Measurements from ENCODE around the gene PPHLN1.
A peak's percentile ranks its signal among the peaks of the same experiment; 100 is the strongest.
"Not testable (repeated sequence)": the region's sequence is repeated elsewhere in the genome, so short reads cannot be mapped to it uniquely, and the experiment has no call there.

Gene PPHLN1

GRCh38 chr12:42365486-42365885 is 39.5 kb downstream of the PPHLN1 start:
- FAIRE-seq (no peak), DNase-seq (ENCODE audit: low spot score) (no peak)

- no peak for FAIRE-seq
- DNase-seq (ENCODE audit: low spot score) = no peak
Measured at GRCh38 chr12:42370013-42370412, 44.0 kb downstream of the PPHLN1 start.

GRCh38 chr12:42372154-42372791 is 46.3 kb downstream of the PPHLN1 start:
- DNase-seq (ENCODE audit: low spot score) = peak; percentile 46
- no peak for FAIRE-seq

GRCh38 chr12:42373669-42374068 is 47.7 kb downstream of the PPHLN1 start:
- DNase-seq (ENCODE audit: low spot score) (no peak), FAIRE-seq (no peak)

- DNase-seq (ENCODE audit: low spot score) (no peak), FAIRE-seq (no peak)
Measured at GRCh38 chr12:42380733-42381132, 54.8 kb downstream of the PPHLN1 start.

- FAIRE-seq (no peak), DNase-seq (ENCODE audit: low spot score) (no peak)
Measured at GRCh38 chr12:42382013-42382696, 56.2 kb downstream of the PPHLN1 start.

GRCh38 chr12:42385326-42385841 is 59.4 kb downstream of the PPHLN1 start:
- no peak for FAIRE-seq

GRCh38 chr12:42386308-42386707 is 60.3 kb downstream of the PPHLN1 start:
- FAIRE-seq (no peak), DNase-seq (ENCODE audit: low spot score) (no peak)

More at GRCh38 chr12:42385326-42385841, 59.4 kb downstream of the PPHLN1 start:
- no peak for DNase-seq (ENCODE audit: low spot score)

GRCh38 chr12:42388086-42388485 is 62.1 kb downstream of the PPHLN1 start:
- FAIRE-seq; DNase-seq (ENCODE audit: low spot score): not testable (repeated sequence)

GRCh38 chr12:42394429-42394828 is 68.5 kb downstream of the PPHLN1 start:
- FAIRE-seq (no peak), DNase-seq (ENCODE audit: low spot score) (no peak)

GRCh38 chr12:42396473-42397259 is 70.7 kb downstream of the PPHLN1 start:
- no peak for DNase-seq (ENCODE audit: low spot score)
- no peak for FAIRE-seq

GRCh38 chr12:42402821-42403411 is 76.9 kb downstream of the PPHLN1 start:
- DNase-seq (ENCODE audit: low spot score) (no peak), FAIRE-seq (no peak)

- FAIRE-seq (peak; percentile 61), DNase-seq (ENCODE audit: low spot score) (no peak)
Measured at GRCh38 chr12:42407306-42407705, 81.3 kb downstream of the PPHLN1 start.

- DNase-seq (ENCODE audit: low spot score) (no peak), FAIRE-seq (no peak)
Measured at GRCh38 chr12:42409471-42409870, 83.5 kb downstream of the PPHLN1 start.

GRCh38 chr12:42410340-42410739 is 84.4 kb downstream of the PPHLN1 start:
- FAIRE-seq (no peak), DNase-seq (ENCODE audit: low spot score) (no peak)

- no peak for FAIRE-seq
- no peak for DNase-seq (ENCODE audit: low spot score)
Measured at GRCh38 chr12:42420395-42420794, 94.4 kb downstream of the PPHLN1 start.

GRCh38 chr12:42421844-42422779 is 96.1 kb downstream of the PPHLN1 start:
- FAIRE-seq (no peak), DNase-seq (ENCODE audit: low spot score) (no peak)

GRCh38 chr12:42422785-42423184 is 96.8 kb downstream of the PPHLN1 start:
- FAIRE-seq (no peak), DNase-seq (ENCODE audit: low spot score) (no peak)

GRCh38 chr12:42426746-42427145 is 100.8 kb downstream of the PPHLN1 start:
- peak; percentile 71 for DNase-seq (ENCODE audit: low spot score)
- FAIRE-seq = no peak

- no peak for FAIRE-seq
- DNase-seq (ENCODE audit: low spot score) = no peak
Measured at GRCh38 chr12:42428850-42429249, 102.9 kb downstream of the PPHLN1 start.
